Measurements from ENCODE around the gene KRTAP13-2.

Gene KRTAP13-2

GRCh38 chr21:30372139-30372770 lies at the start of gene KRTAP13-2:
TSS of gene KRTAP13-2 (minus strand) at chr21:30372271. CDS start at chr21:30372213, 58 bp downstream.
- DNase-seq = no peak

GRCh38 chr21:30415993-30416392 lies 43.9 kb upstream of the KRTAP13-2 start:
- DNase-seq = no peak

GRCh38 chr21:30408782-30409494 lies 36.9 kb upstream of the KRTAP13-2 start:
- no peak for DNase-seq

GRCh38 chr21:30395731-30396130 lies 23.7 kb upstream of the KRTAP13-2 start, which contains the start of gene KRTAP13-1:
TSS of gene KRTAP13-1 (plus strand) at chr21:30396031. CDS start at chr21:30396087, 56 bp downstream.
- no peak for DNase-seq

- no peak for DNase-seq
Observed at GRCh38 chr21:30391492-30392025, 19.5 kb upstream of the KRTAP13-2 start.

- no peak for DNase-seq
Observed at GRCh38 chr21:30382201-30382600, 10.1 kb upstream of the KRTAP13-2 start.

GRCh38 chr21:30355906-30356305 lies 16.2 kb downstream of the KRTAP13-2 start:
- no peak for DNase-seq

- no peak for DNase-seq
Observed at GRCh38 chr21:30354308-30355005, 17.6 kb downstream of the KRTAP13-2 start.

- no peak for DNase-seq
Observed at GRCh38 chr21:30351534-30351933, 20.5 kb downstream of the KRTAP13-2 start.

- no peak for DNase-seq
Observed at GRCh38 chr21:30349572-30349971, 22.5 kb downstream of the KRTAP13-2 start.

- no peak for DNase-seq
Observed at GRCh38 chr21:30348506-30348905, 23.6 kb downstream of the KRTAP13-2 start, which contains the start of gene KRTAP23-1. TSS of gene KRTAP23-1 (minus strand) at chr21:30348606. CDS start at chr21:30348606, 0 bp downstream.

- DNase-seq = no peak
Observed at GRCh38 chr21:30345014-30345413, 27.1 kb downstream of the KRTAP13-2 start.

GRCh38 chr21:30340714-30341573 lies 31.1 kb downstream of the KRTAP13-2 start:
- DNase-seq = peak; percentile 21

- DNase-seq = no peak
Observed at GRCh38 chr21:30338717-30339116, 33.4 kb downstream of the KRTAP13-2 start.

- DNase-seq = no peak
Observed at GRCh38 chr21:30337772-30338171, 34.3 kb downstream of the KRTAP13-2 start.

- DNase-seq = no peak
Observed at GRCh38 chr21:30337276-30337744, 34.8 kb downstream of the KRTAP13-2 start, which contains the start of gene KRTAP27-1. TSS of gene KRTAP27-1 (minus strand) at chr21:30337694. CDS start at chr21:30337668, 26 bp downstream.

GRCh38 chr21:30336596-30336995 lies 35.5 kb downstream of the KRTAP13-2 start:
- no peak for DNase-seq

- no peak for DNase-seq
Observed at GRCh38 chr21:30333736-30334135, 38.3 kb downstream of the KRTAP13-2 start.

- DNase-seq = no peak
Observed at GRCh38 chr21:30332681-30333080, 39.4 kb downstream of the KRTAP13-2 start.

GRCh38 chr21:30329203-30329875 lies 42.7 kb downstream of the KRTAP13-2 start:
- DNase-seq = no peak

- DNase-seq = no peak
Observed at GRCh38 chr21:30326390-30326789, 45.7 kb downstream of the KRTAP13-2 start.

Data from CD4-positive, alpha-beta T cell treated with Interleukin-6 for 4 hours (primary cell).